Suprapubic skin (tissue), 4 donors: ENCODE data around the gene UNCX. TPM values are rescaled to one million over a fixed set of nuclear protein-coding genes. Genes with fewer than 3 reads are reported as not detected.

Experiments
- DNase-seq, 2 donors: peaks; one replicate each; pipeline ENCODE4 v3.0.0-alpha.2; 2019; ENCODE audit warnings: low spot score in 2 of 2
- H3K27ac ChIP-seq: fragments of 200-600 bp; sonication (generic); one replicate; pipeline ENCODE4 v1.5.1; 2019
- H3K27me3 ChIP-seq: fragments of 200-600 bp; sonication (generic); one replicate; pipeline ENCODE4 v1.5.1; 2019
- H3K36me3 ChIP-seq: fragments of 200-600 bp; sonication (generic); one replicate; pipeline ENCODE4 v1.5.1; 2019
- H3K4me1 ChIP-seq: fragments of 200-600 bp; sonication (generic); one replicate; pipeline ENCODE4 v1.5.1; 2019
- H3K4me3 ChIP-seq: fragments of 200-600 bp; sonication (generic); one replicate; pipeline ENCODE4 v1.5.1; 2019; ENCODE audit warnings: mild to moderate bottlenecking
- H3K9me3 ChIP-seq: fragments of 200-600 bp; sonication (generic); one replicate; pipeline ENCODE4 v1.5.1; 2019
- EP300 ChIP-seq: sonication (generic); formaldehyde crosslinking; IDR thresholded peaks from one replicate; pipeline ENCODE4 v1.6.1; 2017; ENCODE audit warnings: antibody characterized with exemption
- POLR2A ChIP-seq, 2 donors: fragments of 450-650 bp; IDR thresholded peaks; one replicate each; pipeline ENCODE4 v1.6.1; 2017; ENCODE audit warnings: antibody characterized with exemption in 2 of 2, mild to moderate bottlenecking in 2 of 2, moderate library complexity in 2 of 2
- POLR2AphosphoS5 ChIP-seq, 3 donors: sonication (generic); formaldehyde crosslinking; IDR thresholded peaks; one replicate each; pipeline ENCODE4 v1.6.1; 2017; ENCODE audit warnings: antibody characterized with exemption in 3 of 3
- WGBS: methylation state at CpG from one replicate; pipeline ENCODE4 v1.1.5; 2018; 5-methylcytosine and 5-hydroxymethylcytosine counted together
- total RNA-seq, 4 donors: library from RNA; depleted of rRNA; stranded (reverse); fragments of >200 nt; gene quantifications; one replicate each; pipeline ENCODE4 v1.1.0, GENCODE V29; 2016
- TF ChIP-seq, protein P1 (sequence below), 2 donors: fragments of 200-600 bp in 1 of 2; fragments of 450-650 bp in 1 of 2; sonication (generic) in 1 of 2; IDR thresholded peaks; one replicate each; pipeline ENCODE4 v1.5.1; 2016 to 2019; ENCODE audit warnings: antibody characterized with exemption in 2 of 2, mild to moderate bottlenecking in 1 of 2, moderate library complexity in 1 of 2

UNCX gene
- total RNA-seq, 4 donors from 2014 or later, result not detected

DNA sequence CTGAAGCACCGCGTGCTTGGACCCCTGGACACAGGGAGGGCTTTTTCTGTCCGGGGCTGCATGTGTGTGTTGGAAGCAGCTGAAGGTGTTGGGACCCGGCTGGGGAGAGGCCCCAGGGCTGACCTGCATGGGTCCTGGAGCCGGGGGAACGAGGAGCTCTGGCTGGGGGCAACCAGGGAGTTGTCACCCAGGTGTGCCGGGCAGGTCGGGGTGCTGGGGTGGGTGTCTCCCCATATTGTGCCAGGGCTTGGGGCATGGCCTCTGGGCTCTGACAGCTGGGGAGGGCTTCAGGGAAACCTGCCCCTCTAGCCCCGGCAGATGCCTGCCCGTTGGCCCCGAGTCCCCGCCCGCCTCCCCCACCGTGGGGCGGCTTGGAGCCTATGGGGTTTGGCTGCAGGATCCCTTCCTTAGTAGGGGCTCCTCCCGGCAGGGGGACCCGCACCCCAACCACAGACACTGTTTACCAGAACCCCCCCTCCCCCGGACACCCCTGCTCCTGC lies 42.3 kb downstream of the UNCX start:
- 80% methylated on average over 4 of the region's 18 CpGs for WGBS
- Histone ChIP-seq H3K27ac (no peak overlapping the region), H3K27me3 (peaks cover 63% of the 10 kb centered on the region), H3K9me3 (no peaks in the 10 kb centered on the region), H3K36me3 (no peaks in the 10 kb centered on the region), H3K4me3 (no peak overlapping the region), H3K4me1 (no peaks in the 10 kb centered on the region)
- TF ChIP-seq EP300 (no peak), POLR2AphosphoS5 (IDR thresholded peaks at IDR 0.05) (no peak), POLR2A (IDR thresholded peaks at IDR 0.05) (no peak)
- TF ChIP-seq, protein P1, sequence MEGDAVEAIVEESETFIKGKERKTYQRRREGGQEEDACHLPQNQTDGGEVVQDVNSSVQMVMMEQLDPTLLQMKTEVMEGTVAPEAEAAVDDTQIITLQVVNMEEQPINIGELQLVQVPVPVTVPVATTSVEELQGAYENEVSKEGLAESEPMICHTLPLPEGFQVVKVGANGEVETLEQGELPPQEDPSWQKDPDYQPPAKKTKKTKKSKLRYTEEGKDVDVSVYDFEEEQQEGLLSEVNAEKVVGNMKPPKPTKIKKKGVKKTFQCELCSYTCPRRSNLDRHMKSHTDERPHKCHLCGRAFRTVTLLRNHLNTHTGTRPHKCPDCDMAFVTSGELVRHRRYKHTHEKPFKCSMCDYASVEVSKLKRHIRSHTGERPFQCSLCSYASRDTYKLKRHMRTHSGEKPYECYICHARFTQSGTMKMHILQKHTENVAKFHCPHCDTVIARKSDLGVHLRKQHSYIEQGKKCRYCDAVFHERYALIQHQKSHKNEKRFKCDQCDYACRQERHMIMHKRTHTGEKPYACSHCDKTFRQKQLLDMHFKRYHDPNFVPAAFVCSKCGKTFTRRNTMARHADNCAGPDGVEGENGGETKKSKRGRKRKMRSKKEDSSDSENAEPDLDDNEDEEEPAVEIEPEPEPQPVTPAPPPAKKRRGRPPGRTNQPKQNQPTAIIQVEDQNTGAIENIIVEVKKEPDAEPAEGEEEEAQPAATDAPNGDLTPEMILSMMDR (IDR thresholded peaks at IDR 0.05), result no peak
- DNase-seq, result no peak

- Histone ChIP-seq H3K27ac (no peak overlapping the region), H3K9me3 (no peaks in the 10 kb centered on the region), H3K4me1 (no peaks in the 10 kb centered on the region), H3K36me3 (no peaks in the 10 kb centered on the region), H3K4me3 (no peak overlapping the region), H3K27me3 (peaks cover 55% of the 10 kb centered on the region)
- 79% methylated on average over 51 of the region's 61 CpGs for WGBS
- TF ChIP-seq EP300 (no peak), POLR2A (IDR thresholded peaks at IDR 0.05) (no peak), POLR2AphosphoS5 (IDR thresholded peaks at IDR 0.05) (no peak)
- TF ChIP-seq, protein P1 (IDR thresholded peaks at IDR 0.05), result no peak
- DNase-seq, result no peak
Measured at GRCh38 chr7:1275451-1276381, 43.0 kb downstream of the UNCX start.

GRCh38 chr7:1276626-1277175 lies 44.0 kb downstream of the UNCX start:
- Histone ChIP-seq H3K9me3 (no peaks in the 10 kb centered on the region), H3K27me3 (peaks cover 45% of the 10 kb centered on the region), H3K4me3 (no peak overlapping the region), H3K36me3 (no peaks in the 10 kb centered on the region), H3K27ac (no peak overlapping the region), H3K4me1 (no peaks in the 10 kb centered on the region)
- 87% methylated on average over 10 of the region's 10 CpGs for whole genome bisulfite sequencing
- TF ChIP-seq POLR2AphosphoS5 (IDR thresholded peaks at IDR 0.05) (no peak), EP300 (no peak), POLR2A (IDR thresholded peaks at IDR 0.05) (no peak)
- TF ChIP-seq, protein P1 (IDR thresholded peaks at IDR 0.05), result no peak
- DNase-seq, result no peak

DNA sequence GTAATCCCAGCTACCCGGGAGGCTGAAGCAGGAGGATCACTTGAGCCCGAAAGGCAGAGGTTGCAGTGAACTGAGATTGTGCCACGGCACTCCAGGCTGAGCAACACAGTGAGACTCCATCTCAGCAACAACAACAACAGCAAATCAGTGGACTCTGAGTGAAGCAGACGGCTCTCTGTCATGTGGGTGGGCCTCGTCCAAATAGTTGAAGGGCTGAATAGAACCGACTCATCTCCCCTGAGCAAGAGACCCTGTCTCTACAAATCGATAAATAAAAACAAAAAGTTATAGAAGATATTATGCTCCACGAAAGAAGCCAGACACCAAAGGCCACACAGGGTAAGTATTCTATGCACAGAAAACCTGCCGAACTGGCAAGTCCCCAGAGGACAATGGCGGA lies 45.9 kb downstream of the UNCX start:
- 89% methylated on average over 10 of the region's 10 CpGs for WGBS

More for the DNA sequence above, 45.9 kb downstream of the UNCX start:
- Histone ChIP-seq H3K4me3 (no peak overlapping the region), H3K27me3 (peaks cover 50% of the 10 kb centered on the region), H3K9me3 (no peaks in the 10 kb centered on the region), H3K27ac (no peak overlapping the region), H3K36me3 (no peaks in the 10 kb centered on the region), H3K4me1 (no peaks in the 10 kb centered on the region)
- DNase-seq, result no peak
- TF ChIP-seq POLR2A (IDR thresholded peaks at IDR 0.05), result no peak
- TF ChIP-seq, protein P1 (IDR thresholded peaks at IDR 0.05), result no peak
- no peak for TF ChIP-seq POLR2AphosphoS5 (IDR thresholded peaks at IDR 0.05)
- no peak for TF ChIP-seq EP300
